ENCODE data around the gene PNLIPRP2.

Gene PNLIPRP2

GRCh38 chr10:116654816-116655215 lies 34.1 kb downstream of the PNLIPRP2 start:
- no peak overlapping the region for H3K27ac ChIP-seq (ENCODE audit: extremely low read depth, low read depth, low read length)
- ChIA-PET CTCF (interaction anchor here (0.6 to 1.7 kb wide), 10 partner anchors 9 to 562 kb away, joined by 3 to 7 read pairs (median 3); no protein-coding TSS in a partner anchor), POLR2A (no interaction called here)
- TF ChIP-seq ZFHX2 (tag by site-specific recombination; conservative IDR thresholded peaks at IDR 0.05) (peak; percentile 55), ZXDB (tag by site-specific recombination; IDR thresholded peaks at IDR 0.05) (no peak), MZF1 (tag by site-specific recombination; IDR thresholded peaks at IDR 0.05; ENCODE audit: borderline replicate concordance) (no peak), EGR2 (tag by site-specific recombination; IDR thresholded peaks at IDR 0.05; ENCODE audit: low read depth) (0 out of 2 replicates have a peak, but pooled peaks have one; percentile 31), SALL2 (tag by site-specific recombination; IDR thresholded peaks at IDR 0.05; ENCODE audit: borderline replicate concordance) (no peak), ZNF23 (tag by site-specific recombination; IDR thresholded peaks at IDR 0.05; ENCODE audit: borderline replicate concordance) (no peak), GLIS2 (tag by site-specific recombination; IDR thresholded peaks at IDR 0.05) (no peak), ZNF692 (tag by site-specific recombination; IDR thresholded peaks at IDR 0.05) (no peak), ZNF114 (tag by site-specific recombination; IDR thresholded peaks at IDR 0.05) (no peak)
- no peaks in the 10 kb centered on the region; the same call in 1 of the 2 replicates for H3K9me3 ChIP-seq (ENCODE audit: control insufficient read depth, insufficient read depth, low read depth, low read length)
- no peaks in the 10 kb centered on the region for H3K36me3 ChIP-seq (ENCODE audit: control insufficient read depth in 2 of 2, insufficient read depth in 1 of 2, low read length in 2 of 2)
- H3K4me3 ChIP-seq (ENCODE audit: low read depth, low read length): no peak overlapping the region
- H3K4me1 ChIP-seq (ENCODE audit: control insufficient read depth, insufficient read depth, low read length): 0 out of 2 replicates have a peak, but pooled peaks cover 4% of the 10 kb centered on the region

- CTCF ChIA-PET: interaction anchor here (0.9 to 1.7 kb wide), 8 partner anchors 9 to 561 kb away, joined by 3 to 7 read pairs (median 3); no protein-coding TSS in a partner anchor
- Histone ChIP-seq H3K27ac (ENCODE audit: extremely low read depth, low read depth, low read length) (no peak overlapping the region), H3K9me3 (ENCODE audit: control insufficient read depth, insufficient read depth, low read depth, low read length) (no peaks in the 10 kb centered on the region; the same call in 1 of the 2 replicates), H3K4me3 (ENCODE audit: low read depth, low read length) (no peak overlapping the region), H3K4me1 (ENCODE audit: control insufficient read depth, insufficient read depth, low read length) (0 out of 2 replicates have a peak, but pooled peaks cover 4% of the 10 kb centered on the region), H3K36me3 (ENCODE audit: control insufficient read depth in 2 of 2, insufficient read depth in 1 of 2, low read length in 2 of 2) (no peaks in the 10 kb centered on the region)
- TF ChIP-seq ZNF626 (tag by site-specific recombination; IDR thresholded peaks at IDR 0.05) (no peak), ZNF391 (tag by site-specific recombination; IDR thresholded peaks at IDR 0.05; ENCODE audit: borderline replicate concordance, low read depth) (no peak), ZNF664 (tag by site-specific recombination; IDR thresholded peaks at IDR 0.05) (no peak), ZNF266 (tag by site-specific recombination; IDR thresholded peaks at IDR 0.05; ENCODE audit: low read depth) (no peak)
- TF ChIP-seq, protein P1, sequence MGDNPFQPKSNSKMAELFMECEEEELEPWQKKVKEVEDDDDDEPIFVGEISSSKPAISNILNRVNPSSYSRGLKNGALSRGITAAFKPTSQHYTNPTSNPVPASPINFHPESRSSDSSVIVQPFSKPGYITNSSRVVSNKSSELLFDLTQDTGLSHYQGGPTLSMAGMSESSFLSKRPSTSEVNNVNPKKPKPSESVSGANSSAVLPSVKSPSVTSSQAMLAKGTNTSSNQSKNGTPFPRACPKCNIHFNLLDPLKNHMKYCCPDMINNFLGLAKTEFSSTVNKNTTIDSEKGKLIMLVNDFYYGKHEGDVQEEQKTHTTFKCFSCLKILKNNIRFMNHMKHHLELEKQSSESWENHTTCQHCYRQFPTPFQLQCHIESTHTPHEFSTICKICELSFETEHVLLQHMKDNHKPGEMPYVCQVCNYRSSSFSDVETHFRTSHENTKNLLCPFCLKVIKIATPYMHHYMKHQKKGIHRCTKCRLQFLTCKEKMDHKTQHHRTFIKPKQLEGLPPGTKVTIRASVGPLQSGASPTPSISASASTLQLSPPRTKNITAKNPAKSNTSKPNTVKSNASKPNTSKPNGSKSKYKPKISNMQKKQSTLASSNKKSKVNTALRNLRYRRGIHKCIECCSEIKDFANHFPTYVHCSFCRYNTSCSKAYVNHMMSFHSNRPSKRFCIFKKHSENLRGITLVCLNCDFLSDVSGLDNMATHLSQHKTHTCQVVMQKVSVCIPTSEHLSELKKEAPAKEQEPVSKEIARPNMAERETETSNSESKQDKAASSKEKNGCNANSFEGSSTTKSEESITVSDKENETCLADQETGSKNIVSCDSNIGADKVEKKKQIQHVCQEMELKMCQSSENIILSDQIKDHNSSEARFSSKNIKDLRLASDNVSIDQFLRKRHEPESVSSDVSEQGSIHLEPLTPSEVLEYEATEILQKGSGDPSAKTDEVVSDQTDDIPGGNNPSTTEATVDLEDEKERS (tag by site-specific recombination; IDR thresholded peaks at IDR 0.05): no peak
- TF ChIP-seq, protein P2, sequence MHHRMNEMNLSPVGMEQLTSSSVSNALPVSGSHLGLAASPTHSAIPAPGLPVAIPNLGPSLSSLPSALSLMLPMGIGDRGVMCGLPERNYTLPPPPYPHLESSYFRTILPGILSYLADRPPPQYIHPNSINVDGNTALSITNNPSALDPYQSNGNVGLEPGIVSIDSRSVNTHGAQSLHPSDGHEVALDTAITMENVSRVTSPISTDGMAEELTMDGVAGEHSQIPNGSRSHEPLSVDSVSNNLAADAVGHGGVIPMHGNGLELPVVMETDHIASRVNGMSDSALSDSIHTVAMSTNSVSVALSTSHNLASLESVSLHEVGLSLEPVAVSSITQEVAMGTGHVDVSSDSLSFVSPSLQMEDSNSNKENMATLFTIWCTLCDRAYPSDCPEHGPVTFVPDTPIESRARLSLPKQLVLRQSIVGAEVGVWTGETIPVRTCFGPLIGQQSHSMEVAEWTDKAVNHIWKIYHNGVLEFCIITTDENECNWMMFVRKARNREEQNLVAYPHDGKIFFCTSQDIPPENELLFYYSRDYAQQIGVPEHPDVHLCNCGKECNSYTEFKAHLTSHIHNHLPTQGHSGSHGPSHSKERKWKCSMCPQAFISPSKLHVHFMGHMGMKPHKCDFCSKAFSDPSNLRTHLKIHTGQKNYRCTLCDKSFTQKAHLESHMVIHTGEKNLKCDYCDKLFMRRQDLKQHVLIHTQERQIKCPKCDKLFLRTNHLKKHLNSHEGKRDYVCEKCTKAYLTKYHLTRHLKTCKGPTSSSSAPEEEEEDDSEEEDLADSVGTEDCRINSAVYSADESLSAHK (tag by site-specific recombination; IDR thresholded peaks at IDR 0.05): no peak
- TF ChIP-seq, protein P3, sequence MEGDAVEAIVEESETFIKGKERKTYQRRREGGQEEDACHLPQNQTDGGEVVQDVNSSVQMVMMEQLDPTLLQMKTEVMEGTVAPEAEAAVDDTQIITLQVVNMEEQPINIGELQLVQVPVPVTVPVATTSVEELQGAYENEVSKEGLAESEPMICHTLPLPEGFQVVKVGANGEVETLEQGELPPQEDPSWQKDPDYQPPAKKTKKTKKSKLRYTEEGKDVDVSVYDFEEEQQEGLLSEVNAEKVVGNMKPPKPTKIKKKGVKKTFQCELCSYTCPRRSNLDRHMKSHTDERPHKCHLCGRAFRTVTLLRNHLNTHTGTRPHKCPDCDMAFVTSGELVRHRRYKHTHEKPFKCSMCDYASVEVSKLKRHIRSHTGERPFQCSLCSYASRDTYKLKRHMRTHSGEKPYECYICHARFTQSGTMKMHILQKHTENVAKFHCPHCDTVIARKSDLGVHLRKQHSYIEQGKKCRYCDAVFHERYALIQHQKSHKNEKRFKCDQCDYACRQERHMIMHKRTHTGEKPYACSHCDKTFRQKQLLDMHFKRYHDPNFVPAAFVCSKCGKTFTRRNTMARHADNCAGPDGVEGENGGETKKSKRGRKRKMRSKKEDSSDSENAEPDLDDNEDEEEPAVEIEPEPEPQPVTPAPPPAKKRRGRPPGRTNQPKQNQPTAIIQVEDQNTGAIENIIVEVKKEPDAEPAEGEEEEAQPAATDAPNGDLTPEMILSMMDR (tag by site-specific recombination; IDR thresholded peaks at IDR 0.05): no peak
- POLR2A ChIA-PET: no interaction called here
Measured at GRCh38 chr10:116655568-116655967, 34.8 kb downstream of the PNLIPRP2 start.

Measured in HEK293 (cell line).